Smooth muscle cell (in vitro differentiated cells): ENCODE results near the gene ADCY5. TPM values are rescaled to one million over a fixed set of nuclear protein-coding genes. Genes with fewer than 3 reads are reported as not detected.

Source experiments
- DNase-seq: peaks from one replicate; lab custom pipeline; 2025; ENCODE audit not compliant: unreplicated experiment; lab: John Stamatoyannopoulos, UW
- H2AFZ ChIP-seq: fragments of 200-600 bp; sonication (generic); 2 replicates; pipeline ENCODE4 v1.6.0; 2016; ENCODE audit warnings: antibody characterized with exemption, low read depth, mild to moderate bottlenecking
- H3F3A ChIP-seq: fragments of 200-600 bp; sonication (generic); 2 replicates; pipeline ENCODE4 v1.6.0; 2017; ENCODE audit warnings: antibody characterized with exemption, low read depth
- H3K27ac ChIP-seq: fragments of 200-600 bp; sonication (generic); 2 replicates; pipeline ENCODE4 v1.5.1; 2016; ENCODE audit warnings: low read depth, mild to moderate bottlenecking
- H3K27me3 ChIP-seq: fragments of 200-600 bp; sonication (generic); 2 replicates; pipeline ENCODE4 v1.6.1; 2016; ENCODE audit warnings: low read depth, mild to moderate bottlenecking
- H3K36me3 ChIP-seq: fragments of 200-600 bp; sonication (generic); 2 replicates; pipeline ENCODE4 v1.5.1; 2016; ENCODE audit warnings: low read depth
- H3K4me1 ChIP-seq: fragments of 200-600 bp; sonication (generic); 2 replicates; pipeline ENCODE4 v1.5.1; 2016; ENCODE audit warnings: low read depth
- H3K4me2 ChIP-seq: fragments of 200-600 bp; sonication (generic); 2 replicates; pipeline ENCODE4 v1.6.0; 2016; ENCODE audit warnings: mild to moderate bottlenecking
- H3K4me3 ChIP-seq: fragments of 200-600 bp; sonication (generic); 2 replicates; pipeline ENCODE4 v1.5.1; 2016; ENCODE audit warnings: mild to moderate bottlenecking
- H3K79me2 ChIP-seq: fragments of 200-600 bp; sonication (generic); 2 replicates; pipeline ENCODE4 v1.6.0; 2016; ENCODE audit warnings: low read depth, mild to moderate bottlenecking
- H3K9ac ChIP-seq: fragments of 200-600 bp; sonication (generic); 2 replicates; pipeline ENCODE4 v1.6.0; 2016; ENCODE audit warnings: low read depth
- H3K9me3 ChIP-seq: fragments of 200-600 bp; sonication (generic); replicated peaks from 2 replicates; pipeline ENCODE4 v1.5.1; 2016; ENCODE audit warnings: low read depth
- H4K20me1 ChIP-seq: fragments of 200-600 bp; sonication (generic); 2 replicates; pipeline ENCODE4 v1.6.0; 2016; ENCODE audit warnings: low read depth
- CTCF ChIP-seq: fragments of 200-600 bp; sonication (generic); IDR thresholded peaks from 2 replicates; pipeline ENCODE4 v1.5.1; 2017; ENCODE audit warnings: borderline replicate concordance, mild to moderate bottlenecking, antibody characterized with exemption; ENCODE audit not compliant: insufficient read depth, poor library complexity, severe bottlenecking
- WGBS: methylation state at CpG from one replicate; pipeline ENCODE4 v1.1.7; 2016; ENCODE audit warnings: low lambda C conversion rate; 5-methylcytosine and 5-hydroxymethylcytosine counted together
- polyA plus RNA-seq: library from polyadenylated mRNA; unstranded; fragments of >200 nt; fragmentation: Nextera tagmentation; extraction: Ambion mirVana; gene quantifications from 2 replicates; pipeline ENCODE4 v1.2.1, GENCODE V29; 2016
- total RNA-seq: library from RNA; depleted of rRNA; stranded (reverse); fragments of >200 nt; gene quantifications from 2 replicates; pipeline ENCODE4 v1.2.3, GENCODE V29; 2014

ADCY5 gene
- total and polyA plus RNA-seq, 2 experiments from 2014 or later: 0.50 to 0.58 TPM

GRCh38 chr3:123301331-123302184, 147.3 kb downstream of the ADCY5 start:
- H3K9me3 ChIP-seq: no peaks in the 10 kb centered on the region
- no peak overlapping the region for H3K9ac ChIP-seq
- H3K79me2 ChIP-seq: no peaks in the 10 kb centered on the region
- no peak for DNase-seq
- no peaks in the 10 kb centered on the region for H3K36me3 ChIP-seq
- H3F3A ChIP-seq: no peaks in the 10 kb centered on the region
- no peak overlapping the region for H2AFZ ChIP-seq
- TF ChIP-seq CTCF: no peak
- no peak overlapping the region for H3K27ac ChIP-seq
- no peak overlapping the region for H3K4me3 ChIP-seq
- H4K20me1 ChIP-seq: no peaks in the 10 kb centered on the region
- H3K4me1 ChIP-seq: no peaks in the 10 kb centered on the region
- no peak overlapping the region for H3K4me2 ChIP-seq
- WGBS: 78% methylated on average over 4 of the region's 4 CpGs
- no peaks in the 10 kb centered on the region for H3K27me3 ChIP-seq

- H3K4me2 ChIP-seq: no peak overlapping the region
- H3K4me3 ChIP-seq: no peak overlapping the region
- H3K79me2 ChIP-seq: no peaks in the 10 kb centered on the region
- H3K27ac ChIP-seq: no peak overlapping the region
- WGBS: 85% methylated on average over 8 of the region's 8 CpGs
- no peak overlapping the region for H2AFZ ChIP-seq
- no peaks in the 10 kb centered on the region for H4K20me1 ChIP-seq
- TF ChIP-seq CTCF: no peak
- H3K27me3 ChIP-seq: no peaks in the 10 kb centered on the region
- no peak overlapping the region for H3K9ac ChIP-seq
- no peaks in the 10 kb centered on the region for H3K4me1 ChIP-seq
- no peak for DNase-seq
- no peaks in the 10 kb centered on the region for H3K36me3 ChIP-seq
- H3F3A ChIP-seq: no peaks in the 10 kb centered on the region
- H3K9me3 ChIP-seq: no peaks in the 10 kb centered on the region
Measured at GRCh38 chr3:123300583-123300982, 148.3 kb downstream of the ADCY5 start.

- Histone ChIP-seq H3K27ac (no peak overlapping the region), H3K36me3 (no peaks in the 10 kb centered on the region), H3K27me3 (no peaks in the 10 kb centered on the region), H3F3A (no peaks in the 10 kb centered on the region), H3K4me2 (no peak overlapping the region), H3K9me3 (no peaks in the 10 kb centered on the region), H3K4me3 (no peak overlapping the region), H2AFZ (no peak overlapping the region), H3K9ac (no peak overlapping the region), H4K20me1 (no peaks in the 10 kb centered on the region), H3K79me2 (no peaks in the 10 kb centered on the region), H3K4me1 (no peaks in the 10 kb centered on the region)
- no peak for DNase-seq
- no peak for TF ChIP-seq CTCF
- 97% methylated on average over 16 of the region's 16 CpGs for WGBS
Measured at GRCh38 chr3:123300056-123300455, 148.8 kb downstream of the ADCY5 start.

GRCh38 chr3:123299581-123299980, 149.3 kb downstream of the ADCY5 start:
- Histone ChIP-seq H4K20me1 (no peaks in the 10 kb centered on the region), H3K9me3 (no peaks in the 10 kb centered on the region), H3K36me3 (no peaks in the 10 kb centered on the region), H3K27ac (no peak overlapping the region), H3F3A (no peaks in the 10 kb centered on the region), H3K79me2 (no peaks in the 10 kb centered on the region), H3K9ac (no peak overlapping the region), H3K27me3 (no peaks in the 10 kb centered on the region), H3K4me3 (no peak overlapping the region), H3K4me2 (no peak overlapping the region), H2AFZ (no peak overlapping the region), H3K4me1 (no peaks in the 10 kb centered on the region)
- 84% methylated on average over 8 of the region's 8 CpGs for WGBS
- TF ChIP-seq CTCF: no peak
- no peak for DNase-seq
